ENCODE measurements around the gene PFDN5.

- TF ChIP-seq, protein P1, sequence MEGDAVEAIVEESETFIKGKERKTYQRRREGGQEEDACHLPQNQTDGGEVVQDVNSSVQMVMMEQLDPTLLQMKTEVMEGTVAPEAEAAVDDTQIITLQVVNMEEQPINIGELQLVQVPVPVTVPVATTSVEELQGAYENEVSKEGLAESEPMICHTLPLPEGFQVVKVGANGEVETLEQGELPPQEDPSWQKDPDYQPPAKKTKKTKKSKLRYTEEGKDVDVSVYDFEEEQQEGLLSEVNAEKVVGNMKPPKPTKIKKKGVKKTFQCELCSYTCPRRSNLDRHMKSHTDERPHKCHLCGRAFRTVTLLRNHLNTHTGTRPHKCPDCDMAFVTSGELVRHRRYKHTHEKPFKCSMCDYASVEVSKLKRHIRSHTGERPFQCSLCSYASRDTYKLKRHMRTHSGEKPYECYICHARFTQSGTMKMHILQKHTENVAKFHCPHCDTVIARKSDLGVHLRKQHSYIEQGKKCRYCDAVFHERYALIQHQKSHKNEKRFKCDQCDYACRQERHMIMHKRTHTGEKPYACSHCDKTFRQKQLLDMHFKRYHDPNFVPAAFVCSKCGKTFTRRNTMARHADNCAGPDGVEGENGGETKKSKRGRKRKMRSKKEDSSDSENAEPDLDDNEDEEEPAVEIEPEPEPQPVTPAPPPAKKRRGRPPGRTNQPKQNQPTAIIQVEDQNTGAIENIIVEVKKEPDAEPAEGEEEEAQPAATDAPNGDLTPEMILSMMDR (IDR thresholded peaks at IDR 0.05; ENCODE audit: borderline replicate concordance, extremely low read depth, low read length, poor library complexity, severe bottlenecking), result no peak
- TF ChIP-seq EZH2 (IDR thresholded peaks at IDR 0.05; ENCODE audit: borderline replicate concordance, low read depth, low read length, severe bottlenecking), result no peak
These were observed 20.9 kb upstream of the PFDN5 start for GRCh38 chr12:53274445-53274844.

All from DND-41 (cell line).